ENCODE data around the gene LRMDA.

Gene LRMDA

GRCh38 chr10:76466836-76467503 lies 1035.5 kb downstream of the LRMDA start:
- no peak overlapping the region for H3K4me3 ChIP-seq (ENCODE audit: low read length)
- no peak for DNase-seq (ENCODE audit: low read depth)
- TF ChIP-seq, protein P1, sequence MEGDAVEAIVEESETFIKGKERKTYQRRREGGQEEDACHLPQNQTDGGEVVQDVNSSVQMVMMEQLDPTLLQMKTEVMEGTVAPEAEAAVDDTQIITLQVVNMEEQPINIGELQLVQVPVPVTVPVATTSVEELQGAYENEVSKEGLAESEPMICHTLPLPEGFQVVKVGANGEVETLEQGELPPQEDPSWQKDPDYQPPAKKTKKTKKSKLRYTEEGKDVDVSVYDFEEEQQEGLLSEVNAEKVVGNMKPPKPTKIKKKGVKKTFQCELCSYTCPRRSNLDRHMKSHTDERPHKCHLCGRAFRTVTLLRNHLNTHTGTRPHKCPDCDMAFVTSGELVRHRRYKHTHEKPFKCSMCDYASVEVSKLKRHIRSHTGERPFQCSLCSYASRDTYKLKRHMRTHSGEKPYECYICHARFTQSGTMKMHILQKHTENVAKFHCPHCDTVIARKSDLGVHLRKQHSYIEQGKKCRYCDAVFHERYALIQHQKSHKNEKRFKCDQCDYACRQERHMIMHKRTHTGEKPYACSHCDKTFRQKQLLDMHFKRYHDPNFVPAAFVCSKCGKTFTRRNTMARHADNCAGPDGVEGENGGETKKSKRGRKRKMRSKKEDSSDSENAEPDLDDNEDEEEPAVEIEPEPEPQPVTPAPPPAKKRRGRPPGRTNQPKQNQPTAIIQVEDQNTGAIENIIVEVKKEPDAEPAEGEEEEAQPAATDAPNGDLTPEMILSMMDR (conservative IDR thresholded peaks at IDR 0.05; ENCODE audit: low read length): no peak

DNA sequence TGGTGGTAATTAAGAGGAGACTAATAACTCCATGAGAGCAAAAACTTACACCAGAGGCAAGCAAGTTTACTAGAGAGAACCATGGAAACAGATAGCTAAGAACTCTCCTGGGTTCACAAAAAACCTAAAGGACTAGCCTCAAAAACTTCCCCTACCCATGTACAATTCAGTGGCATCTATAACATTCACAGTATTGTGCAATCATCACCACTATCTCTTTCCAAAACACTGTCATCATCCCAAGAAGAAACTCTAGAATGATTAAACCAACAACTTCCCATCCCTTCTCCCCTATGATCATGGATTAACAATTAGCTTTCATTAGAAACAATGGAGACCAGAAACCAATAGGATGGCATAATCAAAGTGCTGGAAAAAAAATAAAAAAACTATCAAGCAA lies 1038.3 kb downstream of the LRMDA start:
- TF ChIP-seq, protein P1 (conservative IDR thresholded peaks at IDR 0.05; ENCODE audit: low read length): no peak
- no peak overlapping the region for H3K4me3 ChIP-seq (ENCODE audit: low read length)

GRCh38 chr10:76479103-76479790 lies 1047.8 kb downstream of the LRMDA start:
- DNase-seq (ENCODE audit: low read depth): no peak
- TF ChIP-seq, protein P1 (conservative IDR thresholded peaks at IDR 0.05; ENCODE audit: low read length): no peak

More for the DNA sequence above, 1038.3 kb downstream of the LRMDA start:
- no peak for DNase-seq (ENCODE audit: low read depth)

DNA sequence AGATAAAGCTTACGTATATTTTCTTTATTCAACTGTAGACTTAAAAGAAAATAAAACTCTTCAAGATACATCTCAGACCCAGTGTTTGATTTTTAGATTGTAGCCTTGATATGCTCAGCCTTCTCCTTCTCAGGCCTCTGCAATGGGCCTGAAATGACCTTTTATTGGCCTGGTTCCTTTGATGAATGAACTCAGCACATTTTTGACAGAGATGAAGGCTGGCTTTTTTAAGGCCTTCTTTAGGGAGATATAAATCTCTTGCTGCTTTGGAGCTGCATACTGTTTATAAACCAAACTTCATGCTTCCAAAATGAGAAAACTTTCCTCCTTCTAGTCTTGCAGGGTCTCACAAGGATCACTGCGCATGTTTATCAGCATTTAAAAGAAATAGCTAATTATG lies 1049.8 kb downstream of the LRMDA start:
- DNase-seq (ENCODE audit: low read depth): no peak
- TF ChIP-seq, protein P1 (conservative IDR thresholded peaks at IDR 0.05; ENCODE audit: low read length): no peak
- no peak overlapping the region for H3K4me3 ChIP-seq (ENCODE audit: low read length)

More at GRCh38 chr10:76479103-76479790, 1047.8 kb downstream of the LRMDA start:
- H3K4me3 ChIP-seq (ENCODE audit: low read length): no peak overlapping the region

DNA sequence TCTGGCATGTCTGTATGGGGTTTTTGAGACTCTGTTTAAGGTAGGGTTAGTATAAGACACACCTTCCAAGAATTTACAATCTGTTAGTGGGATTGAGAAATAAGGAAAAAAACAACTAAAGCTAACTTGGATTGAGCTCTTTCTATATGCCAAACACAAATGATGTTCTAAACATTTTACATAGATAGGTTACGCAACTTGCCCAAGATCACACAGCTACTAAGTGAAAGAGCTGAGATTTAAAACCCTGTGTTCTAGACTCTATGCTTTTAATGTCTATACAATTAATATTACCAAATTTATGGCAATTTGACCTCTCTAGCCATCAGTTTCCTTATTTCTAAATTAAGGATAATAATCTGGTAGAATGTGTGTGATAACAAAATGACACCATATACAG lies 1056.2 kb downstream of the LRMDA start:
- no peak for DNase-seq (ENCODE audit: low read depth)
- TF ChIP-seq, protein P1 (conservative IDR thresholded peaks at IDR 0.05; ENCODE audit: low read length): no peak
- no peak overlapping the region for H3K4me3 ChIP-seq (ENCODE audit: low read length)

DNA sequence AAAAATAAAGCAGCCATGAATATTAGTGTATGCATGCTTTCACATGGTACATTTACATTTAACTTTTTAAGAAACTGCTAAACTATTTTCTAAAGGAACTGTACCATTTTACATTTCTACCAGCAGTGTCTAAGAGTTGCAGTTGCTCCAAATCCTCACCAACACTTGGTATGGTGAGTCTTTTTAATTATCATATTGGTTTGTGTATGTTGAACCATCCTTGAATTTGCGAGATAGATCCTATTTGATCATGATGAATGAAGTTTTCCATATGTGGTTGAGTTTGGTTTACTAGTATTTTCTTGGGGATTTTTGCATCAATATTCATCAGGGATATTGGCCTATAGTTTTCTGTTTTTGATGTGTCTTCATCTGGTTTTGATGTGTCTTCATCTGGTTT lies 1057.2 kb downstream of the LRMDA start:
- DNase-seq (ENCODE audit: low read depth): no peak
- TF ChIP-seq, protein P1 (conservative IDR thresholded peaks at IDR 0.05; ENCODE audit: low read length): no peak
- H3K4me3 ChIP-seq (ENCODE audit: low read length): no peak overlapping the region

DNA sequence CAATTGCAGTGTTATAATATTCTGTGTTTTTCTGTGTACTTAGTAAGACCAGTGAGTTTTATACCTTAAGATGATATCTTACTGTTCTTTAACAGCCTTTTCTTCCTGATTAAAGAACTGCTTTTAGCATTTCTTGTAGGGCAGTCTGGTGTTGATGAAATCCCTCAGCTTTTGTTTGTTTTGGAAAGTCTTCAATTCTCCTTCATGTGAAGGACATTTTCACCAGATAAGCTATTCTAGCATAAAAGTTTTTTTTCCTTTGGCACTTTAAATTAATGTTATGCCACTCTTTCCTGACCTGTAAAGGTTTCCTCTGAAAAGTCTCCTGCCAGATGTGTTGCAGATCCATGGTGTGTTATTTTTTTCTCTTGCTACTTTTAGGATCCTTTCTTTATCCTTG lies 1059.8 kb downstream of the LRMDA start:
- no peak overlapping the region for H3K4me3 ChIP-seq (ENCODE audit: low read length)
- DNase-seq (ENCODE audit: low read depth): no peak
- TF ChIP-seq, protein P1 (conservative IDR thresholded peaks at IDR 0.05; ENCODE audit: low read length): no peak

All from AG10803 (cell line).